Rectal smooth muscle tissue (tissue), 1 donor: ENCODE results near the gene ADAMTS18.
"Not testable (repeated sequence)": the region's sequence is repeated elsewhere in the genome, so short reads cannot be mapped to it uniquely, and the experiment has no call there.

Experiments
- H3K27ac ChIP-seq: one replicate; pipeline ENCODE4 v1.7.0; 2013; ENCODE audit warnings: low read depth, low read length, inconsistent platforms
- H3K27me3 ChIP-seq: one replicate; pipeline ENCODE4 v1.7.0; 2013; ENCODE audit warnings: low read length; ENCODE audit not compliant: control insufficient read depth, insufficient read depth
- H3K36me3 ChIP-seq: one replicate; pipeline ENCODE4 v1.7.0; 2013; ENCODE audit warnings: low read length; ENCODE audit not compliant: control insufficient read depth, insufficient read depth
- H3K4me1 ChIP-seq: one replicate; pipeline ENCODE4 v1.7.0; 2013; ENCODE audit warnings: low read length; ENCODE audit not compliant: control insufficient read depth, insufficient read depth
- H3K4me3 ChIP-seq: one replicate; pipeline ENCODE4 v1.7.0; 2013; ENCODE audit warnings: low read length
- H3K9ac ChIP-seq: one replicate; pipeline ENCODE4 v1.7.0; 2013; ENCODE audit warnings: low read length

ADAMTS18 gene

DNA sequence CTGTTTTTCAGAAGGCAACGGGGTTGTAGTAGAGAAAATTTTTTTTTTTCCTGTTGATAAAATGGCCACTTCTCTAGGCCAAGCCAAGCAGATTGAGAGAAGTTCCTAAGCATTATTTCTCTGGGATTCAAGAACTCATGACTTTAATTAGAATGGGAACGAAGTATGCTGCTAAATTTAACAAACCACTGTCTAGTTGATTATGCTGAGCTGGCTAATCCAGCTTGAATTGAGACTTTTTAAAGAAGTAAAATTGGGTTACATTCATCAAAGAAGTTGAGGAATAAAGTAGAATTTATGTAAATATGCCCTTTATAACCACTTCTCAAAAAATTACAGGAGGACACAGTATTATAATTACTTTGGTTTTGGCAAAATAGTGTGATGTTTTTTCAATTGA lies 152.5 kb downstream of the ADAMTS18 start:
- no peak overlapping the region for H3K4me3 ChIP-seq
- H3K27ac ChIP-seq, result no peak overlapping the region
- H3K9ac ChIP-seq, result no peak overlapping the region
- H3K36me3 ChIP-seq, result no peaks in the 10 kb centered on the region
- no peaks in the 10 kb centered on the region for H3K27me3 ChIP-seq
- no peaks in the 10 kb centered on the region for H3K4me1 ChIP-seq

DNA sequence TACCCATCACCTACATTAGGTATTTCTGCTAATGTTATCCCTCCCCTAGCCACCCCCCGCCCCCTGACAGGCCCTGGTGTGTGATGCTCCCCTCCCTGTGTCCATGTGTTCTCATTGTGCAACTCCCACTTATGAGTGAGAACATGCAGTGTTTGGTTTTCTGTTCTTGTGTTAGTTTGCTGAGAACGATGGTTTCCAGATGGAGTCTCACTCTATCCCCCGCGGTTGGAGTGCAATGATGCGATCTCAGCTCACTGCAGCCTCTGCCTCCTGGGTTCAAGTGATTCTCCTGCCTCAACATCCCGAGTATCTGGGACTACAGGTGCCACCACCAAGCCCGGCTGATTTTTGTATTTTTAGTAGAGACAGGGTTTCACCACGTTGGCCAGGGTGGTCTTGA lies 155.5 kb downstream of the ADAMTS18 start:
- not testable (repeated sequence) for H3K4me1 ChIP-seq, H3K36me3 ChIP-seq, H3K4me3 ChIP-seq, H3K27me3 ChIP-seq, H3K9ac ChIP-seq, H3K27ac ChIP-seq

DNA sequence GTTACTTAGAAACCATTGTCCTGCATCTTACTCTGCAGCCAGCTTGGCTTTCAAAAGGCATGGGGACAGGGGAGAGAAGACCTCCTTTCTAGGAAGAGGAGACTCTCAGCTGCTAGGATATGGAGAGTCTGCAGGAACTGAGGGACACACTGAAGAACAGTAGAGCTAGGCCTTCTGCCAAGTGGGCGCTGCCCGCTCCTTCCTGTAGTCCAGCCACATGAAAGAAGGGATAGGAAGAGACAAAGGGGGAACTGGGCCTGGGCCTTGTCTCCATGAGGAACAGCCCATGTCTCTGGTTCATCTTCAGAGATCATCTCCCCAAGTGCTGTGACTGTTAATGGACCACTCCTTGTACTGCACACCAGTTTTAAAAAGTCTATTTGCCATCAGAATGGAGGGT lies 157.3 kb downstream of the ADAMTS18 start:
- H3K36me3 ChIP-seq, result no peaks in the 10 kb centered on the region
- no peak overlapping the region for H3K27ac ChIP-seq
- H3K4me3 ChIP-seq, result no peak overlapping the region
- H3K9ac ChIP-seq, result no peak overlapping the region
- no peaks in the 10 kb centered on the region for H3K27me3 ChIP-seq
- no peaks in the 10 kb centered on the region for H3K4me1 ChIP-seq

DNA sequence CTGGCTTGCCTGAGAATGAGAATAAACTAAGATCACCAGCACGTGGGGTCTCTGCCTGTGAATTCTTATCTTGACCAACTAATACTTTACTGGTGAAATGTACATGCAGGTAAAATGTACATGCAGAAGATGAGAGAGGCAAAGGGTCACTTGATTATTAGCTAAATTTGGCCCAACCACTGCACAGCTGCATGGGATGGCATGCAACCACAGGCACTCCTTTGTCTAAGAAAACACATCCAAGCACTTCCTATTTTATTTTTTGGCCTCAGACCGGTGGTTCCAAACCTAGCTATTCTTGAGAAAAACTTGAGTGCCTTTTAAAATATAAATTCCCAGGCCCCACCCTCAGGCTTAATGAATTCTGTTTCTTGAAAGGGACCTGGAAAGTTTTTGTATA lies 157.7 kb downstream of the ADAMTS18 start:
- no peak overlapping the region for H3K4me3 ChIP-seq
- no peaks in the 10 kb centered on the region for H3K4me1 ChIP-seq
- no peaks in the 10 kb centered on the region for H3K27me3 ChIP-seq
- H3K27ac ChIP-seq, result no peak overlapping the region
- H3K9ac ChIP-seq, result no peak overlapping the region
- no peaks in the 10 kb centered on the region for H3K36me3 ChIP-seq

DNA sequence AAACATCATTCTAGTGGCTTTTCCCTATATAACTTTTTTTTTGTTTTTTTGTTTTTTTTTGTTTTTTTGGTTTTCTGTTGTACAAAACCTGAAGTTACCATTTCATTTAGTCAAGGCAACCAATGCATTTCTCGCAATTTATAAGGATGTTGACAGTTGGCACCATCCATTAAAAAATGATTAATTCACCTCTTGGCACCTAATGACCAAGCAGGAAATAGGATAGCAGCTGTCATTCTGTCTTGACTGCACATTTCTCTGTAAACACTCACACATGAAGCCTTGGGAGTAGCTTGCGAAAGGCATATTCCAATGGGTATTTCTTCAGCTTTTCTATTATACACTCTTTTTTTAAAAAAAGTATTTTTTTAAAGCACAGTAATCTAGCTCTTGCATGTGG lies 158.2 kb downstream of the ADAMTS18 start:
- H3K4me1 ChIP-seq, result no peaks in the 10 kb centered on the region
- H3K9ac ChIP-seq, result no peak overlapping the region
- H3K27ac ChIP-seq, result no peak overlapping the region
- H3K4me3 ChIP-seq, result no peak overlapping the region
- no peaks in the 10 kb centered on the region for H3K27me3 ChIP-seq
- no peaks in the 10 kb centered on the region for H3K36me3 ChIP-seq

DNA sequence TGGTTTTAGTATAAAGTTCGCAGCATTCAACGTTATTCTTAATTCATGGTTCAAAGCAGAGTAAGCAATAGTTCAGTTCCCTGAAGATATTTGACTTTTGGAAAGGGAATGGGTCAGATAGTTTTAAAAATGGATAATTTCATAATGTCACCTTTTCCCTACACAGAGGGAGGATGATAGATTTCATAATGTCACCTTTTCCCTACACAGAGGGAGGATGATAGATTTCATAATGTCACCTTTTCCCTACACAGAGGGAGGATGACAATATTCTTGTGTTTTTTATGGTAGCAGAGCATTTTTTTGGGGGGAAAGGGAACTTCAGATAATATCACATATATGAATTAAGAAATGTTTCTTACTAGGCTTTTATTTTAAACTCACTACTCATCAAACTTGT lies 159.5 kb downstream of the ADAMTS18 start:
- not testable (repeated sequence) for H3K4me1 ChIP-seq, H3K27me3 ChIP-seq, H3K9ac ChIP-seq, H3K36me3 ChIP-seq, H3K4me3 ChIP-seq, H3K27ac ChIP-seq

DNA sequence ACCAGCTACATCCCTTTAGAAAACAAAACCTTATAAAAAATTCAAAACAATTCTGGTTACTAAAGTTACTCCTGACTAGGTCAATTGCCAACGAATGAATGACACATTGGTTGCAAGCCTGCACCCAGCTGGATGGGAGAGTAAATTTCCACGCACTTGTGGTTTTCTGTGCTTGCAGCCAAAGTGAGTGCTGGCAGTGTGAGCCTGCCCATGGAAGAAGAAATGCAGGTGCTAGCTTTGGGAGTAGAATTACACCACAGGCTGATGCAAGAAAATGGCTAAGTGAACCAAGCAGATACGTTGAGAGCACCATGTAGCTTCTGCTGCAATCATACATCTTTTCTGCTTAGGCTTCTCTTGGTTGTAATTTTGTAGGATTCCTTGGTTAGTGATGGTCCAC lies 161.0 kb downstream of the ADAMTS18 start:
- Histone ChIP-seq H3K36me3 (no peaks in the 10 kb centered on the region), H3K4me1 (no peaks in the 10 kb centered on the region), H3K9ac (no peak overlapping the region), H3K27me3 (no peaks in the 10 kb centered on the region), H3K4me3 (no peak overlapping the region), H3K27ac (no peak overlapping the region)

DNA sequence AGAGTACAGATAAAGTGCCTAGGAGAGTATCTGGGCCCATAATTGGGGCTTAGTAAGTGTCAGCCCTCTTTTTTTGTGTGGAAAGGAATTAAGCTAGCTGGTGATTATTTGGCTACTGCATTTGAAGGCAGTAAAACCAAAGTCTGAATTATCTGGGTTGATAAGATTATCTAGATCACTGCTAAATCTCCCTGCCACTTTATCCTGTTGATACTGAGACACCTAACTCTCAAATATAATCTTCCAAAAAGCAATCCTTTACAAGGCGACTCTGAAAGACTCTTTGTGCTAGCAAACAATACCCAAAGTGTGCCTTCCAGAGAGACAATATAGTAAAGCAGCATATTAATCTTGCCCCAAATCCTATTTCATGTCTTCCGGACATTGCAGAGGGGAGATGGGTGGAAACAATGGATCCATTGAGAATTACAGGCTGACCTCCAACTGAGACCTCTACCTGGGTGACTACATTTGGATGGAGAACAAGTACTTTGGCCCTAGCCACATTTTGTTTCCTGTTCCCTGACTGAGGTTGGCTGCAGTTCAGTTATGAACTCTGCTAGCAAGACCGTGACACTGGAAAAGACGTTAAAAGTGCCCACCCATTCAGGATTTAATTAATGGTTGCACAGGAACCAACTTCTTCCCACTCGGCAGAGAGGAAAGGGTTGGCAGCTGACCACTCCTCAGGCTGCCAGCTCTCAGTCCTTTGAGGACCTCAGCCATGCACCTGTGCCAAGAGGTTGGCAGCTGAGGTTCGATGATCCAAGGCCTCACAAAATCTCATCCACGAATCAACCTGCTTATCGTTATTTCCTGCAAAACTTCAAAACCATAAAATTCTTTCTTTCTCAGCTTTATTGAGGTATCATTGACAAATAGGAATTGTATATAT lies 163.1 kb downstream of the ADAMTS18 start:
- no peaks in the 10 kb centered on the region for H3K27me3 ChIP-seq
- H3K27ac ChIP-seq, result no peak overlapping the region
- no peaks in the 10 kb centered on the region for H3K4me1 ChIP-seq
- no peaks in the 10 kb centered on the region for H3K36me3 ChIP-seq
- no peak overlapping the region for H3K9ac ChIP-seq
- no peak overlapping the region for H3K4me3 ChIP-seq

DNA sequence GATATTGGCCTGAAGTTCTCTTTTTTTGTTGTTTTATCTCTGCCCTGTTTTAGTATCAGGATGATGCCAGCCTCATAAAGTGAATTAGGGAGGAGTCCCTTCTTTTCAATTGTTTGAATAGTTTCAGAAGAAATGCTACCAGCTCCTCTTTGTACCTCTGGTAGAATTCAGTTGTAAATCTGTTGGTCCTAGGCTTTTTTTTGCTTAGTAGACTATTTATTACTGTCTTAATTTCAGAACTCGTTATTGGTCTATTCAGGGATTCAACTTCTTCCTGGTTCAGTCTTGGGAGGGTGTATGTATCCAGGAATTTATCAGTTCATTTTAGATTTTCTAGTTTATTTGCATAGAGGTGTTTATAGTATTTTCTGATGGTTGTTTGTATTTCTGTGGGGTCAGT lies 168.6 kb downstream of the ADAMTS18 start:
- H3K27ac ChIP-seq, H3K4me3 ChIP-seq, H3K27me3 ChIP-seq, H3K9ac ChIP-seq, H3K4me1 ChIP-seq, H3K36me3 ChIP-seq: not testable (repeated sequence)

DNA sequence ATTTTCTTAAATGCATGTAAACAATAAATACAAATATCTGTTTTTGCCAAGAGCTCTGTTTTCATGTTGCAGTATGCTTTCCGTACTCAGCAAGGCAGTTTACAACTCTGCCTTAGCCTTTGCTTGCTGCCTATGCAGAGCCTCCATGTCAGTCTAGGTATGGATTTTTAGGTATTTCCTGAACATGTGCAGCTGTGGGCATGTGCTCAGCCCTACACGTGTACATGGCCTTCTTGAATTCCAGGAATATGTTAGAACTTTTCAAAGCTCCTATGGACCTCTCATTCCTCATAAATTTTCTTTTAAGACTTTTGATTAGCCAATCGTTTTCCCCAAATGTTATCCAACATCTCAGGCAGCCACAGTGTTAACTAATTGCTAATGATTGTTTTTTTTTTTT lies 171.9 kb downstream of the ADAMTS18 start:
- H3K9ac ChIP-seq, result no peak overlapping the region
- no peaks in the 10 kb centered on the region for H3K4me1 ChIP-seq
- no peaks in the 10 kb centered on the region for H3K36me3 ChIP-seq
- no peaks in the 10 kb centered on the region for H3K27me3 ChIP-seq
- no peak overlapping the region for H3K27ac ChIP-seq
- H3K4me3 ChIP-seq, result no peak overlapping the region

DNA sequence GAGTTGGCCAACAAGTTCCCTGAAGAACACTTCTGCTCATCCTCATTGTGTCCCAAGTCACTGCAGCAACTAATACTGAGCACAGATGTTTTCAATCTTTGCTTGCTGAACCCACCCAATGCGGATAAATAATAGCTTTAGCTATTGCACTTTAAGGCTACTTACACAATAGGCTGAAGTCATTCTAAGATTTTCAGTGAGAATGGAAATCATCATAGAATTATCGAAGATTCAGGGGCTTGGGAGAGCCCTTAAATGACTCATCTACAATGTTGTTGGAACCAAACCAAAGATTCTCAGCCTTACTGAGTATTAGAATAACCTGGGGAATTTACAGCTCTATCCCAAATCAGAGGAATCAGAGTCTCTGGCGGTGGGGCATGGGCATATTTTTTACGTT lies 184.4 kb downstream of the ADAMTS18 start:
- H3K27me3 ChIP-seq, result no peaks in the 10 kb centered on the region
- no peak overlapping the region for H3K4me3 ChIP-seq
- no peaks in the 10 kb centered on the region for H3K4me1 ChIP-seq
- no peaks in the 10 kb centered on the region for H3K36me3 ChIP-seq
- H3K9ac ChIP-seq, result no peak overlapping the region
- H3K27ac ChIP-seq, result no peak overlapping the region

DNA sequence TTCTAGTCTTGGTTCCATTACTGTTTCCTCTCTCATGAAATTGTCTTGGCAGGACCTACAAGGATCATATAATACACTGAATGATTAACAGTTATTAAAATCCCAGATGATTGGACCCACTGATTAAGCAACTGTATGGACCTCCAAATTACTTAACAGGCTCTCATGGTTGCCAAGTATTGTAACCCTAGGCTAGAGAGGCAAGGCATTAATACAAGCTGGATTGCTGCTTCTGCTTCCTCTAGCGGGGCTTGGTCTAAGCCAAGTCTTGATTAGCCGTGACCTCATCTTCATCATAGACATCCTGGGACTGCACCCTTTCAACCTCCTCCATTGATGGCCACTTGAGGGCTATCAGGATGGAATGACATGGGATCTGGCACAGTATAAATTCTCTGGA lies 188.7 kb downstream of the ADAMTS18 start:
- no peaks in the 10 kb centered on the region for H3K4me1 ChIP-seq
- H3K36me3 ChIP-seq, result no peaks in the 10 kb centered on the region
- no peak overlapping the region for H3K4me3 ChIP-seq
- H3K27ac ChIP-seq, result no peak overlapping the region
- H3K27me3 ChIP-seq, result no peaks in the 10 kb centered on the region
- no peak overlapping the region for H3K9ac ChIP-seq

DNA sequence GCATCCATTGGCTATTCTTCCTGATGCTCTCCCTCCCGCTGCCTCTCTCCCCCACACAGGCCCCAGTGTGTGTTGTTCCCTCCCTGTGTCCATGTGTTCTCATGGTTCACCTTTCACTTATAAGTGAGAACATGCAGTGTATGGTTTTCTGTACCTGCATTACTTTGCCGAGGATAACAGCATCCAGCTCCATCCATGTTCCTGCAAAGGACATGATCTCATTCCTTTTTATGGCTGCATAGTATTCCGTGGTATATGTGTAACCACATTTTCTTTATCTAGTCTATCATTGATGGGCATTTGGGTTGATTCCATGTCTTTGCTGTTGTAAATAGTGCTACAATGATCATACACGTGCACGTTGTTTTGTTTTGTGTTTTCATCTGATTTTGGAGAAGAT lies 192.4 kb downstream of the ADAMTS18 start:
- H3K27me3 ChIP-seq, H3K4me1 ChIP-seq, H3K4me3 ChIP-seq, H3K9ac ChIP-seq, H3K27ac ChIP-seq, H3K36me3 ChIP-seq: not testable (repeated sequence)
